Measurements from ENCODE around the gene TSPAN9.

DNA sequence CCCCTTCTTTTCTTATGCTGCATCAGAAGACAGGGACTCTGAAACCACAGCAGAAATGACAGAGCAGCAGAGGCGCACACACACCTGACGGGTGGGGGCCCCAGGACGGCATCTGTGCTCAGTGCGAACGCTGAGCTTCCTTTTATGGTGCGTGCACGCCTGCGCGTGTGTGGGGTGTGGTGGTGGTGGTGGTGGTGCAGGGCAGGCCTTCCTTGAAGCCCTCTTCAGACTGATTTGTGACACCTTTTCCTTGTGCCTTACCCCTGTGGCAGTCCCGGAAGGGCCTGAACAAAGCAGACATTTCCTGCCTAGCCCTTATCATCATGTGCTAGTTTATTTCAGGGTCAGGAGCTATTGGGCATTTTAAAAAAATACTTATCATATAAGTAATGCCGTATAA, 75.7 kb downstream of the TSPAN9 start:
- TF ChIP-seq, protein P1, sequence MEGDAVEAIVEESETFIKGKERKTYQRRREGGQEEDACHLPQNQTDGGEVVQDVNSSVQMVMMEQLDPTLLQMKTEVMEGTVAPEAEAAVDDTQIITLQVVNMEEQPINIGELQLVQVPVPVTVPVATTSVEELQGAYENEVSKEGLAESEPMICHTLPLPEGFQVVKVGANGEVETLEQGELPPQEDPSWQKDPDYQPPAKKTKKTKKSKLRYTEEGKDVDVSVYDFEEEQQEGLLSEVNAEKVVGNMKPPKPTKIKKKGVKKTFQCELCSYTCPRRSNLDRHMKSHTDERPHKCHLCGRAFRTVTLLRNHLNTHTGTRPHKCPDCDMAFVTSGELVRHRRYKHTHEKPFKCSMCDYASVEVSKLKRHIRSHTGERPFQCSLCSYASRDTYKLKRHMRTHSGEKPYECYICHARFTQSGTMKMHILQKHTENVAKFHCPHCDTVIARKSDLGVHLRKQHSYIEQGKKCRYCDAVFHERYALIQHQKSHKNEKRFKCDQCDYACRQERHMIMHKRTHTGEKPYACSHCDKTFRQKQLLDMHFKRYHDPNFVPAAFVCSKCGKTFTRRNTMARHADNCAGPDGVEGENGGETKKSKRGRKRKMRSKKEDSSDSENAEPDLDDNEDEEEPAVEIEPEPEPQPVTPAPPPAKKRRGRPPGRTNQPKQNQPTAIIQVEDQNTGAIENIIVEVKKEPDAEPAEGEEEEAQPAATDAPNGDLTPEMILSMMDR (IDR thresholded peaks at IDR 0.05): no peak
- TF ChIP-seq POLR2A (IDR thresholded peaks at IDR 0.05): no peak

Data from tibial nerve (tissue), 3 donors.